ENCODE results near the gene RPS6KA1.

Gene RPS6KA1

DNA sequence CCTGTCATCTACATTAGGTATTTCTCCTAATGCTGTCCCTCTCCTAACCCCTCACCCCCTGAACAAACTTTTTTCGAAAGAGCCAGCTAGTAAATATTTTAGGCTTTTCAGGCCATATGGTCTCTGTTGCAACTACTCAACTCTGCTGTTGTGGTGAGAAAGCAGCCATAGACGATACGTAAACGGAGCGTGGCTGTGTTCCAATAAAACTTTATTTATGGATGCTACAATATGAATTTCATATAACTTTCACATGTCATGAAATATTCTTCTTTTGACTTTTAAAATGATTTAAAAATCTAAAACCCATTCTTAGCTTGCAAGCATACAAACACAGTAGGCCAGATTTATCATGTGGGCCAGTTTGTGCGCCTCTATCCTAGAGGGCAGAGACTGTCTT, 11.2 kb upstream of the RPS6KA1 start:
- ChIA-PET CTCF (interaction anchor here (1.2 to 2.2 kb wide), 5 partner anchors 9 to 84 kb away, joined by 3 to 17 read pairs (median 4); no protein-coding TSS in a partner anchor), POLR2A (no interaction called here)
- no peak for DNase-seq (ENCODE audit: extremely low spot score)
- TF ChIP-seq, protein P1, sequence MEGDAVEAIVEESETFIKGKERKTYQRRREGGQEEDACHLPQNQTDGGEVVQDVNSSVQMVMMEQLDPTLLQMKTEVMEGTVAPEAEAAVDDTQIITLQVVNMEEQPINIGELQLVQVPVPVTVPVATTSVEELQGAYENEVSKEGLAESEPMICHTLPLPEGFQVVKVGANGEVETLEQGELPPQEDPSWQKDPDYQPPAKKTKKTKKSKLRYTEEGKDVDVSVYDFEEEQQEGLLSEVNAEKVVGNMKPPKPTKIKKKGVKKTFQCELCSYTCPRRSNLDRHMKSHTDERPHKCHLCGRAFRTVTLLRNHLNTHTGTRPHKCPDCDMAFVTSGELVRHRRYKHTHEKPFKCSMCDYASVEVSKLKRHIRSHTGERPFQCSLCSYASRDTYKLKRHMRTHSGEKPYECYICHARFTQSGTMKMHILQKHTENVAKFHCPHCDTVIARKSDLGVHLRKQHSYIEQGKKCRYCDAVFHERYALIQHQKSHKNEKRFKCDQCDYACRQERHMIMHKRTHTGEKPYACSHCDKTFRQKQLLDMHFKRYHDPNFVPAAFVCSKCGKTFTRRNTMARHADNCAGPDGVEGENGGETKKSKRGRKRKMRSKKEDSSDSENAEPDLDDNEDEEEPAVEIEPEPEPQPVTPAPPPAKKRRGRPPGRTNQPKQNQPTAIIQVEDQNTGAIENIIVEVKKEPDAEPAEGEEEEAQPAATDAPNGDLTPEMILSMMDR (IDR thresholded peaks at IDR 0.05; ENCODE audit: control extremely low read depth, extremely low read depth, low read depth, missing control alignments), result no peak

DNA sequence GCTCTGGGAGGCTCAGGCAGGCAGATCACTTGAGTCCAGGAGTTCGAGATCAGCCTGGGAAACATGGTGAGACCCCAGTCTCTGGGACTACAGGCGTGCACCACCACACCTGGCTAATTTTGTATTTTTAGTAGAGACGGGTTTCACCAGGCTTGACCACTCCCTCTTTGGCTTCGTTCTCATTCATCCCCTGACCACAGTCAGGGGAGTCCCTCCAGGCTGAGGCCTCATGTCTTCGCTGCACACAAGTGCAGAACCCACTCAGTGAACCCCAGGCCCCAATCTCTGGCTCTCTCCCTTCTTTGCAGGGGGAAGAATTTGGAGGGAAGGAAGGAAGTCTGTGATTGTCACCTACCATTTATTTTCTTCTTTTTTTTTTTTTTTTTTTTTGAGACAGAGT, 9.2 kb upstream of the RPS6KA1 start:
- ChIA-PET POLR2A (no interaction called here), CTCF (interaction anchor here (13.3 kb wide), 1 partner anchor 19 kb away, joined by 146 read pairs; no protein-coding TSS in a partner anchor)
- TF ChIP-seq, protein P1 (IDR thresholded peaks at IDR 0.05; ENCODE audit: control extremely low read depth, extremely low read depth, low read depth, missing control alignments), result no peak
- no peak for DNase-seq (ENCODE audit: extremely low spot score)

DNA sequence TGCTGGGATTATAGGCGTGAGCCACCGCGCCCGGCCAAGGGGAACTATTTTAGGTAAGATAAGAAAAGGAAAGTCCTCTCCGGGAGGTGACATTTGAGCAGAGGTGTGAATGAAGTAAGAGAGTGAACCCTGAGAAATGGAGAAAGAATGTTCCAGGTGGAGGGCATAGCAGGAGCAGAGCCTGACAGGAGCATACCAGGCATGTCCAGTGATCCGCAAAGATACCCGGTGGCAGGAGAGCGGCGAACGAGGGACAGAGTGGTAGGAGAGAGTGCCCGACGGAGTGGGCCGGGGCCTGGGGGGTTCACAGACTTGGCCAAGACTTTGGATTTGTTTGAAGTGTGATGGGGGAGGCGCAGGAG, 7.9 kb upstream of the RPS6KA1 start:
- ChIA-PET POLR2A (no interaction called here), CTCF (interaction anchor here (2.9 to 13.3 kb wide), 2 partner anchors 18 to 21 kb away, joined by 10 to 146 read pairs; no protein-coding TSS in a partner anchor)
- TF ChIP-seq, protein P1 (IDR thresholded peaks at IDR 0.05; ENCODE audit: control extremely low read depth, extremely low read depth, low read depth, missing control alignments), result no peak
- DNase-seq (ENCODE audit: extremely low spot score), result no peak

GRCh38 chr1:26522073-26522472, 7.5 kb upstream of the RPS6KA1 start:
- TF ChIP-seq, protein P1 (IDR thresholded peaks at IDR 0.05; ENCODE audit: control extremely low read depth, extremely low read depth, low read depth, missing control alignments), result no peak
- POLR2A ChIA-PET, result no interaction called here
- DNase-seq (ENCODE audit: extremely low spot score), result no peak
- CTCF ChIA-PET, result interaction anchor here (0.7 to 13.3 kb wide), 3 partner anchors 18 to 105 kb away, joined by 3 to 146 read pairs (median 10); no protein-coding TSS in a partner anchor

- POLR2A ChIA-PET, result interaction anchor here (0.7 kb wide), 1 partner anchor 316 kb away, joined by 4 read pairs; no protein-coding TSS in a partner anchor
- TF ChIP-seq, protein P1 (IDR thresholded peaks at IDR 0.05; ENCODE audit: control extremely low read depth, extremely low read depth, low read depth, missing control alignments), result no peak
- DNase-seq (ENCODE audit: extremely low spot score), result no peak
- CTCF ChIA-PET, result interaction anchor here (1.2 to 13.3 kb wide), 4 partner anchors 16 to 78 kb away, joined by 4 to 146 read pairs (median 8); no protein-coding TSS in a partner anchor
These were observed 5.4 kb upstream of the RPS6KA1 start for GRCh38 chr1:26524181-26524580.

- DNase-seq (ENCODE audit: extremely low spot score), result no peak
- TF ChIP-seq, protein P1 (IDR thresholded peaks at IDR 0.05; ENCODE audit: control extremely low read depth, extremely low read depth, low read depth, missing control alignments), result no peak
- ChIA-PET POLR2A (no interaction called here), CTCF (interaction anchor here (1.0 to 13.3 kb wide), 3 partner anchors 11 to 26 kb away, joined by 3 to 146 read pairs (median 10); no protein-coding TSS in a partner anchor)
These were observed 3.3 kb upstream of the RPS6KA1 start for GRCh38 chr1:26526287-26526686.
